ENCODE results near the gene HPCAL1.

HPCAL1 gene

GRCh38 chr2:10332402-10333246 is 29.9 kb downstream of the HPCAL1 start:
- peak in 2 of 3 experiments; percentile 27 to 45 for DNase-seq (ENCODE audit: low read depth in 2 of 3, low spot score in 2 of 3)

- DNase-seq (ENCODE audit: low read depth in 2 of 3, low spot score in 2 of 3): no peak
Measured at GRCh38 chr2:10333247-10333613, 30.5 kb downstream of the HPCAL1 start.

GRCh38 chr2:10333966-10334365 is 31.3 kb downstream of the HPCAL1 start:
- DNase-seq (ENCODE audit: low read depth in 2 of 3, low spot score in 2 of 3): no peak

- no peak for DNase-seq (ENCODE audit: low read depth in 2 of 3, low spot score in 2 of 3)
Measured at GRCh38 chr2:10335046-10335840, 32.5 kb downstream of the HPCAL1 start.

- DNase-seq (ENCODE audit: low read depth in 2 of 3, low spot score in 2 of 3): no peak
Measured at GRCh38 chr2:10336283-10336682, 33.6 kb downstream of the HPCAL1 start.

- DNase-seq (ENCODE audit: low read depth in 2 of 3, low spot score in 2 of 3): no peak
Measured at GRCh38 chr2:10337449-10338269, 35.0 kb downstream of the HPCAL1 start.

- DNase-seq (ENCODE audit: low read depth in 2 of 3, low spot score in 2 of 3): no peak
Measured at GRCh38 chr2:10338270-10339188, 35.8 kb downstream of the HPCAL1 start.

GRCh38 chr2:10339647-10340592 is 37.2 kb downstream of the HPCAL1 start:
- DNase-seq (ENCODE audit: low read depth in 2 of 3, low spot score in 2 of 3): no peak

- no peak for DNase-seq (ENCODE audit: low read depth in 2 of 3, low spot score in 2 of 3)
Measured at GRCh38 chr2:10340593-10340975, 37.9 kb downstream of the HPCAL1 start.

- DNase-seq (ENCODE audit: low read depth in 2 of 3, low spot score in 2 of 3): no peak
Measured at GRCh38 chr2:10341193-10341592, 38.5 kb downstream of the HPCAL1 start.

- no peak for DNase-seq (ENCODE audit: low read depth in 2 of 3, low spot score in 2 of 3)
Measured at GRCh38 chr2:10342245-10342951, 39.7 kb downstream of the HPCAL1 start.

GRCh38 chr2:10343191-10343590 is 40.5 kb downstream of the HPCAL1 start:
- no peak for DNase-seq (ENCODE audit: low read depth in 2 of 3, low spot score in 2 of 3)

- DNase-seq (ENCODE audit: low read depth in 2 of 3, low spot score in 2 of 3): no peak
Measured at GRCh38 chr2:10343658-10344057, 41.0 kb downstream of the HPCAL1 start.

GRCh38 chr2:10344105-10345066 is 41.7 kb downstream of the HPCAL1 start:
- DNase-seq (ENCODE audit: low read depth in 2 of 3, low spot score in 2 of 3): no peak

- no peak for DNase-seq (ENCODE audit: low read depth in 2 of 3, low spot score in 2 of 3)
Measured at GRCh38 chr2:10345126-10345525, 42.4 kb downstream of the HPCAL1 start.

GRCh38 chr2:10345813-10346212 is 43.1 kb downstream of the HPCAL1 start:
- no peak for DNase-seq (ENCODE audit: low read depth in 2 of 3, low spot score in 2 of 3)

- no peak for DNase-seq (ENCODE audit: low read depth in 2 of 3, low spot score in 2 of 3)
Measured at GRCh38 chr2:10346929-10347561, 44.3 kb downstream of the HPCAL1 start.

Measured in activated CD8-positive, alpha-beta memory T cell treated with anti-CD3 and anti-CD28 coated beads for 48 hours (primary cell).